ENCODE results near the gene PBOV1.

- no peak for TF ChIP-seq CTCF (IDR thresholded peaks at IDR 0.05)
- TF ChIP-seq SMC3 (IDR thresholded peaks at IDR 0.05): no peak
- no peak for TF ChIP-seq USF2 (IDR thresholded peaks at IDR 0.05)
- TF ChIP-seq CHD2 (IDR thresholded peaks at IDR 0.05; ENCODE audit: low read length, partially characterized antibody): no peak
- TF ChIP-seq EP300 (IDR thresholded peaks at IDR 0.05): no peak
- no peak for TF ChIP-seq RAD21 (conservative IDR thresholded peaks at IDR 0.05 in 1 of 2, IDR thresholded peaks at IDR 0.05 in 1 of 2)
- TF ChIP-seq HDAC2 (IDR thresholded peaks at IDR 0.05): no peak
- no peak for TF ChIP-seq RNF2 (IDR thresholded peaks at IDR 0.05; ENCODE audit: borderline replicate concordance, low read depth)
Observed at GRCh38 chr6:138250513-138251247, 32.4 kb upstream of the PBOV1 start.

Measured in A549 (cell line).